ENCODE results near the gene AGAP3.

The AGAP3 gene

GRCh38 chr7:151124481-151124880 is 38.2 kb downstream of the AGAP3 start:
- DNase-seq, result no peak

DNA sequence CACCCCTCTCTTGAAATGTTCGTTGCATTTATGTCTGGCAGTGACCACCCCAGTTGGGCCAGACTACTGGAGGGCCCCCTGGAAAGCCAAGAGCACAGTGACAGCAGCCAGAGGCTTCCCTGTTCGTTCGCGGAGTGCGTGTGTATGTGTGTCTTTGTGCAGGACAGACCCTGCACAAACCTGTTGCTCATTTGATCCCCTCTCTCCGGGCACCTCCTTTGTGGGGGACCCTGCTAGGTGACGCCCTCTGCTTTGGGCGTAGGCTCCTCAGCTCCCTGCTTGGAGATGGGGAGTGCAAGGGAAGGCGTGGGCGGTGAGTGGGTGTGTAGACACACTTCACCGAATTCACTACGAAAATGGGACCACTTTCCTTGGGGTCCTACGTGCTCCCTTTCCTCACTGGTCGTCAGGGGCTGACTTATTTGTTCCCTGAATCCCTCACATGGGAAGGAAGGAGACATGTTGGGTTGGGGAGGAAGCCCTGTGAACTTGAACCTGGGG is 38.7 kb downstream of the AGAP3 start:
- DNase-seq, result no peak

DNA sequence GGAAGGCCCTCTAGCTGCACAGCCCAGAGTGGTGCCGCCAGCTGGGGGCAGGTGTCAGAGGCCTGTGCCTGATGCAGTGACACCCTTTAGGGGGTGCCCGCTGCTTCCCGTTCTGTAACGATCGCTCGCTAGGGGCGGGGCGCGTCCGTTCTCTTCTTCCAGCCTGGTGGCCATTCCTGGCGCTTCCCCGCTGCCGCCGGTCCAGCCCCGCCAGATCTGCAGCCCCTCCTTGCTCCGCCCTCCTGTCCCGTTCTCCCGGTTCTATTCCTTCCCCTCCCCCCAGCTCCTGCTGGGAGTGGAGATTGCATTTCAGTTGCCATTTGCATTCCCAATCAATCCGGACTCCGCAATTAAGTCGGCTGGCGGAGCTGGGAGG is 39.2 kb downstream of the AGAP3 start:
- no peak for DNase-seq

GRCh38 chr7:151125846-151126481 is 39.7 kb downstream of the AGAP3 start:
- no peak for DNase-seq

GRCh38 chr7:151126491-151127137 is 40.3 kb downstream of the AGAP3 start:
- no peak for DNase-seq

- no peak for DNase-seq
Observed at GRCh38 chr7:151128144-151128543, 41.9 kb downstream of the AGAP3 start.

- no peak for DNase-seq
Observed at GRCh38 chr7:151128716-151129115, 42.4 kb downstream of the AGAP3 start.

- DNase-seq, result no peak
Observed at GRCh38 chr7:151129117-151129959, 43.1 kb downstream of the AGAP3 start.

- DNase-seq, result no peak
Observed at GRCh38 chr7:151129960-151130591, 43.8 kb downstream of the AGAP3 start.

GRCh38 chr7:151130741-151131157 is 44.5 kb downstream of the AGAP3 start:
- DNase-seq, result no peak

- DNase-seq, result no peak
Observed at GRCh38 chr7:151131224-151131591, 44.9 kb downstream of the AGAP3 start.

DNA sequence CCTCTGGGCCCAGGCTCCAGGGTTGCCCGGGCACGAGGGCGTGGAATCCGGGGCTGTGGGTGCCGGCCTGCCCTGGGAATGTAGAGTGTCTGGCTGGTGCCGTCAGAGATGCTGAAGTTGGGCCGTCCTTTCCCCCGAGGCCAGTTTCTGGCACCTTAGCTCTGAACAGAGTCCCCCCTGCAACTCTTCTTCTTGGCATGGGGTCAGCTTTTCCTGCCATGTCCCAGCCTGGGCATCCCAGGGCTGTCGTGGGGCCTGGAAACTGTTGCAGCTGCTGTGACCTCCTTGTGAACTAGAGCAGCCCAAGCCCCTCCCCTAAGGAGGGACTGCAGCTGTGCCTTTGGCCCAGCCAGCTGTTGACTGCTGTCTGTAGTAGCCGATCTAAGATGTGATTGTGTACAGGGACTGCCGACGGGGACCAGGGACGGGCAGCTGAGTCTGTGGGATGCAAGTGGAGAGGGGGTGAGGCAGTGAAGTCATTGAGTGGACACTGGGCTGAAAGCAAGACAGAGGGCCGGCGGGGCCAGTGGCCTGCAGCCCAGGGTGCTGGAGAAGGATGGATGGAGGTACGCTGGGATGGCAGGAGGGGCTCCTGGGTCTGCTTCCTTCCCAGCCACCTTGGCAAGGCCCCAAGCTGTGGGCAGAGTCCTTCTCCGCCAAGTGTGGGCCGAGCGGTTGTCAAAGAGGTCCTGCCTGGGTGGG is 45.5 kb downstream of the AGAP3 start:
- DNase-seq, result no peak

- no peak for DNase-seq
Observed at GRCh38 chr7:151132461-151133205, 46.4 kb downstream of the AGAP3 start.

DNA sequence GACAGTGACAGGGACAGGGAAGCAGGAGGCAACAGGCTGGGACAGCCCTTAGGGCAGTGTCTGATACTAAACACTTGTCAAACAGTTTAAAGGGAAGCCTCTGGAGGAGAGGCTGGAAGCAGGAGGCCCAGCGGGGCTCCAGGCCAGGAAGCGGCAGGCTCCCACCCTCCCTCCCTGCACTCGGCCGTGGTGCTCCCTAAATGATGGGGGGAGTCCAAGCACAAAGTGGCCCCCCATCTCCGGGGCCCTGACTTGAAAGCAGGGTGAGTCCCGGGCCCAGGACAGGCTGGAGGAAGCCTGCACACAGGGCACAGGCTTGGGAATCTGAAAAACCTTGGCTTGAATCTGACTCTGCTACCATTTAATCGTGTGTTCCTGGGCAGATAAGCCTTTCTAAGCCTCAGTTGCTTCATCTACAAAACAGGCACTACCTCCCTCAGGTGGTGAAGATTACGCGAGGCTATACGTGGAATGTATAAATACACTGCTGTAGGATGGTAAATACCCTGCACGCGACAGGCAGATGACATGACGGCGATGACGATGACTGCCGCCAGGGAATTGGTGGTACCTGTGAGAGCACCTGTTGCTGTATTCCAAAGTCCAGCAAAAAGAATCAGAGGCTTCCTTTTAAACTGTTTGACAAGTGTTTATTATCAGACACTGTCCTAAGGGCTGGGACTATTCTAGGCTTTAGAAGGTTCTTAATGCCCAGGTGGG is 47.2 kb downstream of the AGAP3 start:
- DNase-seq, result no peak

- DNase-seq, result no peak
Observed at GRCh38 chr7:151133986-151134742, 47.9 kb downstream of the AGAP3 start.

DNA sequence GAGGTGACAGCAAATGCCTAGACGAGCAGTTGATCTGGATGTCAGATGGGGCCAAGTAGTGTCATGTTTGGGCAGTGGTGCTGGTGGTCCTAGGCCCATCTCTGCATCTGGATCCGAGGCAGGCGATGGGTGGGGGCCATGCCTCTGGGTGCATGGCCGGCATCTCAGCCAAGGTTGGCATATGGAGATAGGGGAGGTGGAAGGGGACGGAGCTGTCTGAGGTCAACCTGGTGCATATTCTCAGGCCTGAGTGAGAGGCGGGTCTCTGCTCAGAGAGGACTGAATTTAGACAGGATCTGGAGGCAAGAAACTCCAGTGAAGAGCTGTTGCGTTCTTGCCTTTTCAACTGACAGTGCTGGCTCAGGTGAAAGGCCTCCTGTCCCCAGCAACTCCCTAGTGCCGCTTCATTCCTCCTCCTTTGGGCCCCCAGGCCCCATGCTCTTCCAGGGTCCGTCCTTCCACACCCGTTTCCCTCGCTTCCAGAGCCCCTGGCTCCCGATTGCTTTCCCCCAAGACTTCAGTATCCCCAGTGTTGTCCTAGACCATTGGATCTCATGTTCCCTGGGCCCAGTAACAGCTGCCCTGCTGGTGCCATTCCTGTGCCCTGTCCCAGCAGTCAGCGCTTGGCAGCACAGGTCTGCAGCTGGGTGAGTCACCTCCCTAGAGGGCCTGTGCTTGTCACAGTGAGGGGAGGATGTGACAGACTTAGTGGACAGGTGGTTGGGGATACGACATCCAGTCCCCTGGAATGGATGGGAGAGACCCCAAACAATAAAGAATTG is 48.7 kb downstream of the AGAP3 start:
- DNase-seq, result no peak

DNA sequence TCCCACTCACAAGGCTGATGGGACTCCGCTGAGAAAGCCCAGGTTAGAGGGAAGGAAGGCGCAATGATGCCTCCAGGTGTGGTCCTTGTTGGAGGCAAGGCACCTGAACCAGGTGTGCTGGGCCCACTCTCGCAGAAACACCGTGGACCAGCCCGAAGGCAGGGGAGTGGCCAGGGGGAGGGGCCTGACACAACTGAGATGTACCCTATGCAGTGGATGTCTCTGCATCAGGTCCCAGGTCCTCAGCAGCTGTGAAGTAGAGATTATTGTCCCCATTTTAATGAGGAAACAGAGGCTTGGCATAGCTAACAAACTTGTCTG is 49.2 kb downstream of the AGAP3 start:
- no peak for DNase-seq

- DNase-seq, result no peak
Observed at GRCh38 chr7:151135866-151136843, 49.9 kb downstream of the AGAP3 start.
